Muscle layer of duodenum (tissue), 2 donors: ENCODE data around the gene PHACTR3.

Experiments
- H3K27ac ChIP-seq: one replicate; pipeline ENCODE4 v1.7.0; 2013; ENCODE audit warnings: mild to moderate bottlenecking, low read length
- H3K27me3 ChIP-seq: one replicate; pipeline ENCODE4 v1.7.0; 2013; ENCODE audit warnings: low read depth, mild to moderate bottlenecking, control low read depth, low read length
- H3K36me3 ChIP-seq, 2 donors: one replicate each; pipeline ENCODE4 v1.7.0; 2013; ENCODE audit warnings: low read length in 2 of 2, control low read depth in 1 of 2, mild to moderate bottlenecking in 1 of 2; ENCODE audit not compliant: insufficient read depth in 2 of 2, control insufficient read depth in 1 of 2
- H3K4me1 ChIP-seq, 2 donors: one replicate each; pipeline ENCODE4 v1.7.0; 2013; ENCODE audit warnings: low read length in 2 of 2, mild to moderate bottlenecking in 2 of 2, control low read depth in 1 of 2, moderate library complexity in 1 of 2; ENCODE audit not compliant: insufficient read depth in 2 of 2, control insufficient read depth in 1 of 2
- H3K4me3 ChIP-seq, 2 donors: one replicate each; pipeline ENCODE4 v1.7.0; 2013; ENCODE audit warnings: low read length in 2 of 2, low read depth in 1 of 2, mild to moderate bottlenecking in 1 of 2
- H3K9me3 ChIP-seq, 2 donors: one replicate each; pipeline ENCODE4 v1.7.0; 2013; ENCODE audit warnings: low read length in 2 of 2, control low read depth in 1 of 2, mild to moderate bottlenecking in 1 of 2; ENCODE audit not compliant: control insufficient read depth in 1 of 2
- donor health status: healthy.

The PHACTR3 gene

DNA sequence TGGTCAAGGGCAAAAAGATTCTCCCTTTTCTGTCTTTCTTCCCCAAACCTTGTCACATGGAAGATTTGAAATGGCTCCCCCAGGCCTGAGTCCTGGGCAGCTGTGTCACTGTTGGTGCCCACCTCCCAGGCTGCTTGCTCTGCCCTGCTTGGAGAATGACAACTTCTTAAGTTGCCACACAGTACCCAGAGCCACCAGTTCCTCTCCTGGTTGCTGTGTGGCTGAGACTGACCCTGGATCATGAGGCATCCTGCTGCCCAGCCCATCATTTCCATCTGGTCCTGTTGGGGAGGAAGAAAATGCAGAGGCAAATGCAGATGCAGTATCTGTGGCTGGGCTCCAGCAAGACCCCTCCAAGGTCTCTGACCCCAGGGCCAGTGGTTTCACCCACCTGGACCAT, 113.7 kb downstream of the PHACTR3 start:
- Histone ChIP-seq H3K27me3 (peaks cover 5% of the 10 kb centered on the region), H3K4me3 (no peak overlapping the region)

DNA sequence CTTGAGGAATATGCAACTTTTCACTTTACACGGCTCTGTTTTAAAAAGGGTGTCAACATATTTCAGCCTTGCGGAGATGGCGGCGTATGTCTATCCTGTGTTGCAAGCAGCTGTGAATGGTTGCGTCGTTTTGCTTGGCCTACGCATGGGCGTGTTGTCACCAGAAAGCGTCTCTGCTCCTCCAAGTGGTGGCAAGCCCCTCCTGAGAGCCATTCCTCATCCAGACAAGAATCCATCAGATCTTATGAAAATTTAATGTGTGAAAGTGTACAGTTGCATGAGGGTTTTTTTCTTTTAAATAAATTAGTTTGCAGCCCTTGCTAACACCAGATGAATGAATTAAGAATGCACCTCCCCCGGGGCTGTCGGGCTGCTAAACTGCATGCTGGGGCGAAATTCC, 114.4 kb downstream of the PHACTR3 start:
- Histone ChIP-seq H3K4me1 (no peaks in the 10 kb centered on the region), H3K9me3 (no peaks in the 10 kb centered on the region), H3K36me3 (no peaks in the 10 kb centered on the region), H3K27me3 (peaks cover 5% of the 10 kb centered on the region), H3K27ac (no peak overlapping the region), H3K4me3 (no peak overlapping the region)

More for the DNA sequence above, 113.7 kb downstream of the PHACTR3 start:
- no peak overlapping the region for H3K27ac ChIP-seq
- H3K36me3 ChIP-seq, result no peaks in the 10 kb centered on the region
- H3K4me1 ChIP-seq, result no peaks in the 10 kb centered on the region
- H3K9me3 ChIP-seq, result no peaks in the 10 kb centered on the region

DNA sequence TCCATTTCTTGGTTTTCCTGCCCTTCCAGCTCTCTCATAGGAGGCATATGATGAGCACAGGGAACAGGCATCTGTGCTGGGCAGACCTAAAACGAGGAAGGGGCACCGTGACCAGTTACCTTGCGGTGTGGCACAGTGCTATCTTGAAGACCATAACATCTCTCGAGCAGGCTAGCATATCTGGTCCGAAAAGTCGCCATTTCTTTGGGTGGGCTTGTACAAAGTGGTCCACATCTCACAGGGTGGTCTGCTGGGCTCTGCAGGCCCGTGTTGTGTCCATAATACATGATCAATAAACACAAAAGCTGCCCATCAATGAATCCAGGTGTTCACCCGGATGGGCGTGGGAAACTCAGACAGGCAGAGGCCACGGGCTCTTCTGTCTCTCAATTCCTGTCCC, 115.7 kb downstream of the PHACTR3 start:
- Histone ChIP-seq H3K4me3 (no peak overlapping the region), H3K36me3 (no peaks in the 10 kb centered on the region), H3K27me3 (peaks cover 10% of the 10 kb centered on the region), H3K9me3 (no peaks in the 10 kb centered on the region), H3K27ac (no peak overlapping the region), H3K4me1 (no peaks in the 10 kb centered on the region)

DNA sequence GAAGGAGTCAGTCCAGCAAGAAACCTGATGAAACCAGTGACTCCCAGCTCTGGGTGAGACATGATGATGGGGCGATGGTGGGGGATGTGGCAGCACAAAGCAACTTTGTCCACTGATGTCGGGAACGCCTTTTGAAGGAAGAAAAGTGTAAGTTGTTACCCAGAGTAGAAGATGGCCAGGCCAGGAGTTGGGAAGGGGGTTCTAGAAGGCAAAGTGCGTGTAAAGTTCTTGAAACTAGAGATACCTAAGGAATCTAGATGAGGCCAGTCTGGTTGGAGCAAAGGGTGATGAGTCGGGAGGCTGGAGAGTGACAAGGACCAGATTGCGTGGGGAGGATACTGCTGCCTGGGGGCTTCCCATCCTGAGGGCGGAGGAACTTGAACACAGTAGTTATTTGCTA, 117.0 kb downstream of the PHACTR3 start:
- Histone ChIP-seq H3K27ac (no peak overlapping the region), H3K9me3 (no peaks in the 10 kb centered on the region), H3K4me1 (no peaks in the 10 kb centered on the region), H3K36me3 (no peaks in the 10 kb centered on the region), H3K4me3 (no peak overlapping the region), H3K27me3 (peaks cover 19% of the 10 kb centered on the region)

DNA sequence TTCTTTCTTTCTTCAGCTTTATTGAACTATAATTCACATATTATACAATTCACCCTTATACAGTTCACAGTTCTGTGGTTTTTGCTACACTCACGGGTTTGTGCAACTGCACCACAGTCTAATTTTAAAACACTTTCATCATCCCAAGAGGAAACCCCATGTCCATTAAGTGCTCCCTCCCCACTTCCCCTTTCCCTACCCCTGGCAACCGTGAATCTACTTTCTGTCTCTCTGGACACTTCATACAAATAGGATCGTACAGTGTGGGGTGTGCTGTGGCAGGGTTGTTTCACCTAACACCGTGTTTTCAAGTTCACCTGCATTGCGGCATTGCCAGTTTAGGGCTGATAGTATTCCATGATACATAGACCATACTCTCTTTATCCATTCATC, 118.8 kb downstream of the PHACTR3 start:
- Histone ChIP-seq H3K27me3 (peaks cover 19% of the 10 kb centered on the region), H3K4me3 (no peak overlapping the region), H3K27ac (no peak overlapping the region), H3K36me3 (no peaks in the 10 kb centered on the region), H3K9me3 (no peaks in the 10 kb centered on the region), H3K4me1 (no peaks in the 10 kb centered on the region)

DNA sequence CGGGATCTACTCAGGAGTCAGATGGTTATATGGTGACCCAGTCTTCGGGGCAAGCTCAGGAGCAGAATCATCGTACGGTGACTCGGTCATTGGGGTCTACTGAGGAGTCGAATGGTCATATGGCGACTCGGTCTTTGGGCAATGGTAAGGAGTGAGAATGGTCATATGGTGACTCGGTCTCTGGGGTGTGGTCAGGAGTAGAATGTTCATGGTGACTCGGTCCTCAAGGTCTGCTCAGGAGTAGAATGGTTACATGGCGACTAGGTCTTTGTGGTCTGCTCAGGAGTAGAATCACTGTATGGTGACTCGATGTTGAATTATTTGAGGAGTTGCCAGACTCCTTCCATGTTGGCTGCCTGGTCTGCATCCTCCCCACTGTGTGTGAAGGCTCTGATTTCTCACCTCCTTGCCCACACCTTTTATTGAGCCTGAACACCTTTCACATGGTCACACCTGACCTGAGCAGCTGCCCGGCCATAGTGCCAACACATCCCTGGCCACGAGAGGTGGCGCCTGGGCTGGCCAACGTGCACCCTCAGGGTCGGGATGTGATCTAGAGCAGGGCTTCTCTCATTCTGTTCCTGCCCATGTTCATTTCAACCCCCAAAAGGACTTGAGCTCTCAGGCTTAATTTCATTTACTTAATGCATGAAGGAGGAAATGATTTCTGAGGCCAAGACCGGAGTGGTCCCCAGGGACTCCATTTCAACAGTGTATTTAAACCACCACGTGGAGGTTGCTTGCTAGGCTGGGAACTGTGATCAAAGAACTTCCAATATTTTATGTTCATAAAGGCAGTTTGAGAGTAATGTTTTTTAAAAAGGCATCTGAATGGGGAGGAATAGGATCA, 119.5 kb downstream of the PHACTR3 start:
- Histone ChIP-seq H3K27ac (no peak overlapping the region), H3K4me1 (no peaks in the 10 kb centered on the region), H3K4me3 (no peak overlapping the region), H3K36me3 (no peaks in the 10 kb centered on the region), H3K9me3 (no peaks in the 10 kb centered on the region), H3K27me3 (peaks cover 19% of the 10 kb centered on the region)

DNA sequence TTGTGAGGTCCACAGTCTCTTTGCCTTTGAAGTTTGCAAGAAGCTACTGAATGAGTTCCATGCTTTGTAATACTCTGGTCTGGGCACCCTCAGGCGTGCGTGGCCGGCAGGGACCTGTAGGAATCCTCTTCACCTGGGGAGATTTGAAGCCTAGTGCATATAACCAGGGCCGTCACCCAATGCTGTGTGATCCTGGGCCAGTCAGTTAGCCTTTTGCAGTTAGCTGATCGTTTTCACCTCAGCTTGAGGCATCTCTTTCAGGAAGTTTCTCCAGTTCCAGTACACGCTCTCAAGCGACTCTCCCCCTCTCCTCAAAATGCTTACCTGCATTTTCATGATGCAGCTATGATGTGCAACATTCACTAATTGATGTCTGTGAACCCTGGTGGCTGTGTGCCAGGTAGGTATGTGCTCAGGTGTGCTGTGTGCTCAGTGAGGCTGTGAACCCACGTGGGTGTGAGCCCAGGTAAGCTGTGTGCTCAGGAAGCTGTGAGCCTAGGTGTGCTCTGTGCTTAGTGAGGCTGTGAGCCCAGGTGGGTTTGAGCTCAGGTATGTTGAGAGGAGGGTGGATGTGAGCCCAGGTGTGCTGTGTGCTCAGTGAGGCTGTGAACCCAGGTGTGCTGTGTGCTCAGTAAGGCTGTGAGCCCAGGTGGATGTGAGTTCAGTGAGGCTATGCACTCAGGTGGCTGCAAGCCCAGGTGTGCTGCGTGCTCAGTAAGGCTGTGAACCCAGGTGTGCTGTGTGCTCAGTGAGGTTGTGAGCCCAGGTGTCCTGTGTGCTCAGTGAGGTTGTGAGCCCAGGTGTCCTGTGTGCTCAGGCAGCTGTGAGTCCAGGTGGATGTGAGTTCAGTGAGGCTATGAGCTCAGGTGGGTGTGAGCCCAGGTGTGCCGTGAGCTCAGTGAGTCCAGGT, 120.4 kb downstream of the PHACTR3 start:
- no peak overlapping the region for H3K4me3 ChIP-seq
- no peaks in the 10 kb centered on the region for H3K9me3 ChIP-seq
- H3K4me1 ChIP-seq, result no peaks in the 10 kb centered on the region
- no peaks in the 10 kb centered on the region for H3K36me3 ChIP-seq
- no peak overlapping the region for H3K27ac ChIP-seq
- peaks cover 19% of the 10 kb centered on the region for H3K27me3 ChIP-seq

DNA sequence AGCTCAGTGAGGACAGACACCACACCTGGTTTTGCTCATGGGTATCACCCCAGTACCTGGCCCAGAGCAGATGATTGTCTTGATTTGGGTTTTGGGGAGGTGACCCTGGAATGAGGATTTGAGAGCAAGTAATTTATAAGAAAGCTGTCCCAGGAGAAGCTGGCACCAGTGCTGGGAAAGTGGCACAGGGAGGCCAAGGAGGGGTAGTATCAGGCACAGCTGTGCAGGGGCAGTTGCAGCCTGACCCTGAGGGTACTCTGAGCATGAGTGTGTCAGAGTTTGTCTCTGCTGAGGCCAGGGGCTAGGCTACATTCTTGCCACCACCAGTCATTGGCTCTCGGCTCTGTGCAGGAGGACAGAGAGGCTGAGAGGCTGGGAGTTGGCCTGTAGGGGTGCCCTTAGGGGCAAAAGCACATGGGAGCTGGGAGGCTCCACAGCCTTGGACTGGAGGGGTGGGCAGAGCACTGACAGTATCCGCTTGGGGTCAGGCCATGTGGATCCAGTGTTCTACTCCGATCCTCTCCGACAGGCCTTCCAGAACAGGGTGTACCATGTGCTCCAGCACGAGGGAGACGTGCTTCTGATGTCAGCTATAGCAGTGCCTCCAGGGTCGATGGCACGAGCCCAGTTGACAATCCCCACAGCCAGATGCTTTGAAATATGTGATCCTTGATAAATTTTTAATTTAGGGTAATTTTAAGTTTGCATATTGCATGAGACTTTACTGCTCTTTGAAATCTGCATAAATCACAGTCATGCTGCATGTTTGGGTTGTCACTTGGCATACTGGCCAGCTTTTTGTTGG, 121.3 kb downstream of the PHACTR3 start:
- H3K9me3 ChIP-seq, result no peaks in the 10 kb centered on the region
- no peak overlapping the region for H3K27ac ChIP-seq
- no peak overlapping the region for H3K4me3 ChIP-seq
- peaks cover 19% of the 10 kb centered on the region for H3K27me3 ChIP-seq
- no peaks in the 10 kb centered on the region for H3K4me1 ChIP-seq
- no peaks in the 10 kb centered on the region for H3K36me3 ChIP-seq

DNA sequence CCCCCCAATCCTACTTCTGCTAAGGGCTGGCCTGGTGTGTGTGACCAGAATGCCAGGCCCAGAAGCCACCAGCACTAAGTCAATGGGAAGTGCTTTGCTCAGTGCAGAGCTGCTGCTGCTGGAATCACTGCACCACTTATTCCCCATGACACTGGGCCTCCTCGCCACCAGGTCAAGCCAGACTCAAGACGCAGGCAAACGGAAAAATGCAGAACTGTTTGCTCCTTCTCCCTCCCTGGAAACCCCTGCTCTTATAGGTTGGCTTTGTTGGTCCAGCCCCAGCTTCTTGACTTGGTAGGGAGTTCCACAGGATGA, 121.9 kb downstream of the PHACTR3 start:
- H3K9me3 ChIP-seq, result no peaks in the 10 kb centered on the region
- H3K4me3 ChIP-seq, result no peak overlapping the region
- H3K27me3 ChIP-seq, result peaks cover 17% of the 10 kb centered on the region
- no peaks in the 10 kb centered on the region for H3K4me1 ChIP-seq
- no peak overlapping the region for H3K27ac ChIP-seq
- no peaks in the 10 kb centered on the region for H3K36me3 ChIP-seq

DNA sequence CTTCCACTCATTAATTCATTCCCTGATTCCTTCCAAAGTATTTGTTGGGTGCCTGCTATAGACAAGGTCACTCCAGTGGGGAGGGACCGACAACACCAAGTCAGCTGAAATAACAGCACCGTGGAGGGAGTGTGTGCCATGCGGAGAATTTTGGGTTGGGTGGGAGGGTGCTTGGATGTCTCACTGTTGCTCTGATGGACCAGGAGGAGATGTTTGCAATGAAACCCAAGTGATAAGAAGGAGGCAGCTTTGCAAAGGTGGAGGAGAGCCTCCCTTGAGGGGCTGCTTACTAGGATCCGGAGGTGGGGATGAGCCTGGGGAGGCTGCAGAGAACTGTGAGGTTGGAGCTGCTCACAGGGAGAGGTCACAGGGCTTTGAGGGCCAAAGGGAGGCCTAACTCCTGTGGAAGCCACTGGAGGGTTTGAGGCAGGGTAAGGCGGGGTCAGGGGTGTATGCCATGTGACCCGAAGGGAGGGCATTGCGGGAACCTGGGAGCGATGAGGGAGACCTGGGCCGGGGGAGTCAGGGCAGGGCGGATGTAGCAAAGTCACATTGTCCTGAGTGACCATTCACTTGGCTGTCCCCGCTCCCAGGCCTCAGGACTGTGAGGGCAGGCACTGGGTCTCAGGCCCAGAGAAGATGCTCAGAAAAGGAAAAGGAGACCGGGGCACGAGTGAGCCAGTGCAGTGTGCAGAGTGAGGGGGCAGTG, 124.5 kb downstream of the PHACTR3 start:
- Histone ChIP-seq H3K4me1 (no peaks in the 10 kb centered on the region), H3K4me3 (no peak overlapping the region), H3K27me3 (peaks cover 14% of the 10 kb centered on the region), H3K27ac (no peak overlapping the region), H3K36me3 (no peaks in the 10 kb centered on the region), H3K9me3 (no peaks in the 10 kb centered on the region)
